HG03025 (cell line): ENCODE data around the gene ZNF236.
"Not testable (repeated sequence)": the region's sequence is repeated elsewhere in the genome, so short reads cannot be mapped to it uniquely, and the experiment has no call there.

Experiments
- ATAC-seq: cut with Tn5 transposase; IDR thresholded peaks from one replicate; pipeline ENCODE4 v1.9.1; 2021; ENCODE audit warnings: mild to moderate bottlenecking, moderate library complexity; ENCODE audit not compliant: unreplicated experiment, low FRiP score

ZNF236 gene

GRCh38 chr18:77016936-77017335 is 194.6 kb downstream of the ZNF236 start:
- ATAC-seq: no peak

- ATAC-seq: no peak
Observed at GRCh38 chr18:77017355-77017754, 195.0 kb downstream of the ZNF236 start.

GRCh38 chr18:77018650-77019049 is 196.3 kb downstream of the ZNF236 start:
- not testable (repeated sequence) for ATAC-seq

- no peak for ATAC-seq
Observed at GRCh38 chr18:77019641-77020040, 197.3 kb downstream of the ZNF236 start.
